Neural progenitor cell (in vitro differentiated cells): ENCODE results near the gene LSP1.

Source experiments
- EZH2 ChIP-seq: fragments of 200-600 bp; sonication (generic); IDR thresholded peaks from 2 replicates; pipeline ENCODE4 v1.6.1; 2017; ENCODE audit warnings: antibody characterized with exemption, mild to moderate bottlenecking, moderate library complexity
- TF ChIP-seq, protein P1 (sequence below): fragments of 200-600 bp; sonication (generic); IDR thresholded peaks from 2 replicates; pipeline ENCODE4 v1.5.1; 2017; ENCODE audit warnings: antibody characterized with exemption, mild to moderate bottlenecking

DNA sequence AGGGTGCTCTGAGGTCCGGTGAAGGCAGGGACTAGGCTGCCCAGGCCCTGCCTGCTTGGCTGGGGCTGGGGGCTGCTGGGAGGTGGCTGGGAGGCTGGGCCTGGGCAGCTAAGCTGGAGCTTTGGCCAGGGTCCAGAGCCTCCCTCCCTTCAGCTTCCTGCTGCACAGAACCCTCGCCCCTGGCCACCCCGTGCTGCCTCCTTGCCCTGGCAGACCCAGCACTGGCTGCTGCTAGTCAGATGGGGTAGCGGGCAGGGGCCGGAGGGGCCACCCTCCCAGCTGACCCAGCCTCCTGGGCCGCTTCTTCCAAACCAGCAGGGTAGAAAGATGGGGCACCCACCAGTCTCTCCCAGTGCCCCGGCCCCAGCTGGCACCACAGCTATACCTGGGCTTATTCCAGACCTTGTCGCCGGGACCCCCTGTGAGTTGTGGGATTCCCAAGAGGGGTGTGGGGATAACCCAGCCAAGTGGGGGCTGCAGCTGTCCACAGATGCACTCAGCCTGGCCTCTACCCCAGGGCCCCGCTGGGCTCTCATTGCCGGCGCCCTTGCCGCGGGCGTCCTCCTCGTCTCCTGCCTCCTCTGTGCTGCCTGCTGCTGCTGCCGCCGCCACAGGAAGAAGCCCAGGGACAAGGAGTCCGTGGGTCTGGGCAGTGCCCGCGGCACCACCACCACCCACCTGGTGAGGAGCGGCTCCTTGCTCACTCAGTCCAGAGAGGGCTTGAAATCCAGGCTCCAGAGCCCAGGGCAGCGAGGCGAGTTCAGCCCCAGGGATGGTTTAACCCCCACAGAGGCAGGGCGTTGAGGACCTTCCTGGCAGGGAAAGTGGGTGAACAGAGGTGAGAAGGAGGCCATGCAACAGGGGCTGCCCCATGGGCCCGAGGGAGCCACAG lies 17.9 kb upstream of the LSP1 start, which contains the start of gene SYT8:
- TF ChIP-seq, protein P1, sequence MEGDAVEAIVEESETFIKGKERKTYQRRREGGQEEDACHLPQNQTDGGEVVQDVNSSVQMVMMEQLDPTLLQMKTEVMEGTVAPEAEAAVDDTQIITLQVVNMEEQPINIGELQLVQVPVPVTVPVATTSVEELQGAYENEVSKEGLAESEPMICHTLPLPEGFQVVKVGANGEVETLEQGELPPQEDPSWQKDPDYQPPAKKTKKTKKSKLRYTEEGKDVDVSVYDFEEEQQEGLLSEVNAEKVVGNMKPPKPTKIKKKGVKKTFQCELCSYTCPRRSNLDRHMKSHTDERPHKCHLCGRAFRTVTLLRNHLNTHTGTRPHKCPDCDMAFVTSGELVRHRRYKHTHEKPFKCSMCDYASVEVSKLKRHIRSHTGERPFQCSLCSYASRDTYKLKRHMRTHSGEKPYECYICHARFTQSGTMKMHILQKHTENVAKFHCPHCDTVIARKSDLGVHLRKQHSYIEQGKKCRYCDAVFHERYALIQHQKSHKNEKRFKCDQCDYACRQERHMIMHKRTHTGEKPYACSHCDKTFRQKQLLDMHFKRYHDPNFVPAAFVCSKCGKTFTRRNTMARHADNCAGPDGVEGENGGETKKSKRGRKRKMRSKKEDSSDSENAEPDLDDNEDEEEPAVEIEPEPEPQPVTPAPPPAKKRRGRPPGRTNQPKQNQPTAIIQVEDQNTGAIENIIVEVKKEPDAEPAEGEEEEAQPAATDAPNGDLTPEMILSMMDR = no peak
- TF ChIP-seq EZH2 = no peak
